A549 (cell line): ENCODE data around the gene PCBP3. TPM values are rescaled to one million over a fixed set of nuclear protein-coding genes. Genes with fewer than 3 reads are reported as not detected.

Source experiments
- ATAC-seq, 2 experiments: fragments of 200-7000 bp in 1 of 2; fragments of >200 bp in 1 of 2; cut with Nextera tagmentation in 1 of 2; cut with Tn5 transposase in 1 of 2; 3 replicates each; pipeline versions ENCODE4 v1.8.0 to v1.9.1; 2018 to 2020; ENCODE audit warnings: mild to moderate bottlenecking in 1 of 2, moderate library complexity in 1 of 2
- CTCF ChIA-PET: fragments of 300-600 bp; sonication (Branson Sonifier 250); formaldehyde crosslinking; extraction: SDS; loops from one replicate; lab custom pipeline; 2021; ENCODE audit warnings: antibody characterized with exemption, inconsistent platforms; lab: Yijun Ruan, JAX
- POLR2A ChIA-PET: fragments of 350-600 bp; formaldehyde crosslinking; extraction: SDS; loops from one replicate; lab custom pipeline; 2021; ENCODE audit warnings: antibody characterized with exemption, inconsistent platforms; lab: Yijun Ruan, JAX
- DNase-seq, 2 experiments: peaks; one replicate each; pipeline versions ENCODE4 v3.0.0 to v3.0.0-alpha.2; 2011 to 2016; ENCODE audit warnings: low read depth in 1 of 2, low spot score in 1 of 2
- FAIRE-seq: peaks from 2 replicates; lab custom pipeline; 2011; peaks lifted over from hg19 to GRCh38; lab: Jason Lieb, UNC
- H3K27ac ChIP-seq, 2 experiments: fragments of >200 bp; sonication (Bioruptor Twin); formaldehyde crosslinking; 3 replicates each; pipeline ENCODE4 v1.5.1; 2016 to 2017
- H3K4me1 ChIP-seq: fragments of >200 bp; sonication (Bioruptor Twin); formaldehyde crosslinking; 3 replicates; pipeline ENCODE4 v1.6.1; 2016
- H3K4me2 ChIP-seq: fragments of >200 bp; sonication (Bioruptor Twin); formaldehyde crosslinking; 3 replicates; pipeline ENCODE4 v1.6.1; 2016
- H3K4me3 ChIP-seq: fragments of >200 bp; sonication (Bioruptor Twin); formaldehyde crosslinking; 3 replicates; pipeline ENCODE4 v1.5.1; 2016
- H3K9me3 ChIP-seq: fragments of >200 bp; sonication (Bioruptor Twin); formaldehyde crosslinking; 3 replicates; pipeline ENCODE4 v1.6.1; 2016
- ATOH8 ChIP-seq: fragments of 250-450 bp; sonication (Bioruptor Pico); IDR thresholded peaks from 2 replicates; pipeline ENCODE4 v1.5.0; 2020; ENCODE audit warnings: low read depth, mild to moderate bottlenecking, moderate library complexity
- BCL3 ChIP-seq: fragments of >200 bp; sonication (Bioruptor Twin); formaldehyde crosslinking; IDR thresholded peaks from 3 replicates; pipeline ENCODE4 v1.6.1; 2016
- CHD2 ChIP-seq: fragments of 150-350 bp; IDR thresholded peaks from 2 replicates; pipeline ENCODE4 v1.6.1; 2014; ENCODE audit warnings: low read length; ENCODE audit not compliant: partially characterized antibody
- EP300 ChIP-seq, 2 experiments: fragments of >200 bp; sonication (Bioruptor Twin); formaldehyde crosslinking; IDR thresholded peaks; 2 replicates in 1 of 2; 3 replicates in 1 of 2; pipeline ENCODE4 v1.6.1; 2016 to 2017
- ESRRA ChIP-seq: fragments of 150-350 bp; IDR thresholded peaks from 2 replicates; pipeline ENCODE4 v1.6.1; 2014; ENCODE audit warnings: mild to moderate bottlenecking, low read length, borderline replicate concordance
- FOXS1 ChIP-seq: fragments of 250-450 bp; sonication (Bioruptor Pico); IDR thresholded peaks from 2 replicates; pipeline ENCODE4 v1.5.0; 2020; ENCODE audit warnings: mild to moderate bottlenecking, moderate library complexity
- GATA3 ChIP-seq: IDR thresholded peaks from 2 replicates; pipeline ENCODE4 v1.6.1; 2012; ENCODE audit warnings: borderline replicate concordance
- HOXB5 ChIP-seq: fragments of 250-450 bp; sonication (Bioruptor Pico); IDR thresholded peaks from 2 replicates; pipeline ENCODE4 v1.5.0; 2020; ENCODE audit warnings: mild to moderate bottlenecking, moderate library complexity
- JUNB ChIP-seq: fragments of >200 bp; sonication (Bioruptor Twin); formaldehyde crosslinking; IDR thresholded peaks from 2 replicates; pipeline ENCODE4 v1.6.1; 2016
- KDM1A ChIP-seq: fragments of 200-600 bp; sonication (generic); IDR thresholded peaks from 2 replicates; pipeline ENCODE4 v1.6.1; 2016; ENCODE audit warnings: low read depth, mild to moderate bottlenecking
- MAZ ChIP-seq: fragments of 150-350 bp; IDR thresholded peaks from 2 replicates; pipeline ENCODE4 v1.6.1; 2014; ENCODE audit warnings: antibody characterized with exemption, low read depth, low read length, borderline replicate concordance
- NPAS2 ChIP-seq: fragments of 250-450 bp; sonication (Bioruptor Pico); IDR thresholded peaks from 2 replicates; pipeline ENCODE4 v1.8.0; 2022; ENCODE audit warnings: mild to moderate bottlenecking, moderate library complexity, borderline replicate concordance
- PHF8 ChIP-seq: fragments of 200-600 bp; sonication (generic); IDR thresholded peaks from 2 replicates; pipeline ENCODE4 v1.6.1; 2016; ENCODE audit warnings: low read depth, mild to moderate bottlenecking, antibody characterized with exemption, moderate library complexity, borderline replicate concordance
- POLR2A ChIP-seq: IDR thresholded peaks from 2 replicates; pipeline ENCODE4 v1.6.1; 2012; ENCODE audit warnings: mild to moderate bottlenecking, low read length
- POLR2AphosphoS2 ChIP-seq: conservative IDR thresholded peaks from 2 replicates; pipeline ENCODE4 v1.6.1; 2012; ENCODE audit warnings: low read length, improper control_type of control experiment, inconsistent platforms
- RAD21 ChIP-seq, 2 experiments: fragments of >200 bp in 1 of 2; sonication (Bioruptor Twin) in 1 of 2; formaldehyde crosslinking in 1 of 2; IDR thresholded peaks in 1 of 2; conservative IDR thresholded peaks in 1 of 2; 2 replicates in 1 of 2; 3 replicates in 1 of 2; pipeline ENCODE4 v1.6.1; 2012 to 2018; ENCODE audit warnings: inconsistent platforms in 1 of 2
- RARB ChIP-seq: fragments of 250-450 bp; sonication (Bioruptor Pico); IDR thresholded peaks from 2 replicates; pipeline ENCODE4 v1.8.0; 2021; ENCODE audit warnings: mild to moderate bottlenecking, moderate library complexity
- REST ChIP-seq: fragments of 200-600 bp; sonication (generic); IDR thresholded peaks from 2 replicates; pipeline ENCODE4 v1.6.1; 2016; ENCODE audit warnings: antibody characterized with exemption, mild to moderate bottlenecking, moderate library complexity
- TP53 ChIP-seq: fragments of 250-450 bp; sonication (Bioruptor Pico); IDR thresholded peaks from 2 replicates; pipeline ENCODE4 v1.5.0; 2021; ENCODE audit warnings: mild to moderate bottlenecking, moderate library complexity
- ZC3H11A ChIP-seq: fragments of 450-650 bp; IDR thresholded peaks from 2 replicates; pipeline ENCODE4 v1.6.1; 2014; ENCODE audit warnings: antibody characterized with exemption, mild to moderate bottlenecking
- ZFP36 ChIP-seq: fragments of 450-650 bp; IDR thresholded peaks from 2 replicates; pipeline ENCODE4 v1.6.1; 2014; ENCODE audit warnings: borderline replicate concordance; ENCODE audit not compliant: partially characterized antibody
- WGBS: methylation state at CpG from one replicate; pipeline ENCODE4 v1.1.6; 2017; ENCODE audit errors: missing lambda C conversion rate; 5-methylcytosine and 5-hydroxymethylcytosine counted together
- polyA plus RNA-seq, 4 experiments: library from polyadenylated mRNA; depleted of rRNA in 3 of 4; stranded (reverse); fragments of >200 nt; fragmentation: RNase III in 1 of 4; extraction: RNeasy Plus Mini Kit Qiagen cat#74134 plus additional on column Dnase treatment in 1 of 4; gene quantifications; 2 replicates in 3 of 4; 3 replicates in 1 of 4; pipeline ENCODE4 v1.2.3, GENCODE V29; 2011 to 2017

Gene PCBP3
- polyA plus RNA-seq, 2 of the 4 experiments (the other 2 are of a cell fraction) = 0.30 to 0.34 TPM

DNA sequence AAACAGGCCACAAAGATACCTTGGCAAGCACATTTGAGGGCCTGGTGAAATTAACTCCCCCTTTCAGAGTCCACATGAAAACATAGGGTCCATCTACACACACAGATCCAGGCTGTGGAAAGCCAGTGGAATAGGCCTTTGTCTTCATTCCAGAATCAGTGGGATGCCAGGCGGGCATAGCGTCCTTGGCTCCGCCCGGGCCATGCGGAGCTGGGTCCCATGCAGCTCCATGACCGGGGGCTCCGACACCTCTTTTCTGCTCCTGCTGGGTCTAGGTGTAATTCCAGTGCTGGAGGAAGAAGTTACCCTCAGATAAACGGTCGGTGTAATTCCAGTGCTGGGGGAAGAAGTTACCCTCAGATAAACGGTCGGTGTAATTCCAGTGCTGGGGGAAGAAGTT, 274.5 kb downstream of the PCBP3 start (continued):
- TF ChIP-seq MAZ (no peak), GATA3 (no peak), HOXB5 (CRISPR knock-in tag) (no peak), RAD21 (conservative IDR thresholded peaks at IDR 0.05 in 1 of 2, IDR thresholded peaks at IDR 0.05 in 1 of 2) (no peak), ATOH8 (CRISPR knock-in tag) (no peak)

DNA sequence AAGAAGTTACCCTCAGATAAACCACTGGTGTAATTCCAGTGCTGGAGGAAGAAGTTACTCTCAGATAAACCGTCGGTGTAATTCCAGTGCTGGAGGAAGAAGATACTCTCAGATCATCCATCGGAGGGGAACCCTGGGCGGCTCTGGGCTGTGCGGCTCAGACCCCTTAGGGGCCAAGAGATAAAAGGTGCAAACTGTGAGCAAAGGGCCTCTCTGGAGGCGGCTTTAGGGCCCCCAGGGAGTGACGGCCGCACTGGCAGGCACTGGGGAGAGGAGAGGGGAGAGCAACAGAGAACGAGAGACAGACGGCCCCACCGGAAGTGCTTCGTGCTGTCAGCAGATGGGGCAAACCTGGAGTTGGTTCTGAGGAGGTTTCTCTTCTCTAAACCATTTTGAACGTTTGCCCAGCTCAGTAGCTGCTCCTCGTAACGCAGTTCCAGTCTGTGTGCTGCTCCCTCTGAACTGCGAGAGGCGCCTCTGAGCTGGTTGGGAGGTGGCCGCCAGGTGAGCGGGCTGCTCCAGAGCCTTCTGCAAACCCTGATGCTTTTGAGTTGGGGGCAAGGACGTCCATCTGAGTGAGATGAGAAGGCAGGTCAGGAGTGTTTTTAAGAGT, 275.4 kb downstream of the PCBP3 start:
- Histone ChIP-seq H3K9me3 (no peaks in the 10 kb centered on the region), H3K4me2 (no peak overlapping the region), H3K4me1 (no peaks in the 10 kb centered on the region), H3K4me3 (no peak overlapping the region), H3K27ac (no peak overlapping the region)
- DNase-seq (no peak), FAIRE-seq (no peak), ATAC-seq (no peak)
- ChIA-PET POLR2A (no interaction called here), CTCF (no interaction called here)
- WGBS = 66% methylated on average over 17 of the region's 20 CpGs
- no peak for TF ChIP-seq JUNB
- TF ChIP-seq BCL3 = no peak
- no peak for TF ChIP-seq FOXS1 (CRISPR knock-in tag)
- no peak for TF ChIP-seq ZC3H11A
- no peak for TF ChIP-seq HOXB5 (CRISPR knock-in tag)
- TF ChIP-seq ZFP36 = no peak
- TF ChIP-seq NPAS2 (CRISPR knock-in tag) = no peak
- no peak for TF ChIP-seq RARB
- no peak for TF ChIP-seq KDM1A
- no peak for TF ChIP-seq MAZ
- TF ChIP-seq POLR2AphosphoS2 = no peak
- no peak for TF ChIP-seq EP300 (IDR thresholded peaks at IDR 0.05)
- TF ChIP-seq TP53 (CRISPR knock-in tag) = no peak
- TF ChIP-seq REST = no peak
- no peak for TF ChIP-seq RAD21 (conservative IDR thresholded peaks at IDR 0.05 in 1 of 2, IDR thresholded peaks at IDR 0.05 in 1 of 2)
- no peak for TF ChIP-seq POLR2A
- TF ChIP-seq CHD2 = no peak
- no peak for TF ChIP-seq ESRRA
- no peak for TF ChIP-seq PHF8
